Measurements from ENCODE around the gene THADA.

THADA gene

DNA sequence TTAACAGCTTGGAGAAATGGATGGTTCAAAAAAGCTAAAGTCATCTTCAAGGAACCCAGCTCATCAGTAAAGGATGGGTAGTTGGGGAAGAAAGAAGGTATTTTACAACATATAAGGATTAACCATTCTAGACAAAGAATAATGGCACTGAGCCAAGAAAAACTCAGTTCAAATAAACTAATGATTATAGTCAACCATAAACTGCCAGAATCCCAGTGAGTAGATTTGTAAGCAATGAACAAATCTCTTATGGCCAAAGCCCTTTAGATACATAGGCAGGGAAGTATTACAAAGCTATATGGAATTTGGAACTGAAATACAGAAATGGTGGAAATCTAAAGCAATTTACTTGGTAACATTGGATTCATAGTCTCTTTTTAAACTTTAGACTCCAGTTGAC lies 277.0 kb downstream of the THADA start:
- Histone ChIP-seq H3K79me2 (ENCODE audit: low read length) (no peaks in the 10 kb centered on the region), H3K9me3 (ENCODE audit: insufficient read depth, low read length) (no peaks in the 10 kb centered on the region), H2AFZ (ENCODE audit: low read depth, low read length) (no peak overlapping the region), H3K4me1 (ENCODE audit: low read length) (no peaks in the 10 kb centered on the region), H3K27ac (ENCODE audit: low read length) (no peak overlapping the region), H3K4me3 (ENCODE audit: low read length) (no peak overlapping the region), H3K9ac (ENCODE audit: low read length) (no peak overlapping the region), H4K20me1 (ENCODE audit: insufficient read depth, low read length) (no peaks in the 10 kb centered on the region), H3K27me3 (ENCODE audit: low read depth, low read length) (no peaks in the 10 kb centered on the region), H3K36me3 (replicated peaks; ENCODE audit: low read depth, low read length) (peaks cover 7% of the 10 kb centered on the region), H3K4me2 (ENCODE audit: low read length) (no peak overlapping the region)
- no peak for TF ChIP-seq EZH2phosphoT487 (IDR thresholded peaks at IDR 0.05; ENCODE audit: low read depth)
- TF ChIP-seq, protein P1, sequence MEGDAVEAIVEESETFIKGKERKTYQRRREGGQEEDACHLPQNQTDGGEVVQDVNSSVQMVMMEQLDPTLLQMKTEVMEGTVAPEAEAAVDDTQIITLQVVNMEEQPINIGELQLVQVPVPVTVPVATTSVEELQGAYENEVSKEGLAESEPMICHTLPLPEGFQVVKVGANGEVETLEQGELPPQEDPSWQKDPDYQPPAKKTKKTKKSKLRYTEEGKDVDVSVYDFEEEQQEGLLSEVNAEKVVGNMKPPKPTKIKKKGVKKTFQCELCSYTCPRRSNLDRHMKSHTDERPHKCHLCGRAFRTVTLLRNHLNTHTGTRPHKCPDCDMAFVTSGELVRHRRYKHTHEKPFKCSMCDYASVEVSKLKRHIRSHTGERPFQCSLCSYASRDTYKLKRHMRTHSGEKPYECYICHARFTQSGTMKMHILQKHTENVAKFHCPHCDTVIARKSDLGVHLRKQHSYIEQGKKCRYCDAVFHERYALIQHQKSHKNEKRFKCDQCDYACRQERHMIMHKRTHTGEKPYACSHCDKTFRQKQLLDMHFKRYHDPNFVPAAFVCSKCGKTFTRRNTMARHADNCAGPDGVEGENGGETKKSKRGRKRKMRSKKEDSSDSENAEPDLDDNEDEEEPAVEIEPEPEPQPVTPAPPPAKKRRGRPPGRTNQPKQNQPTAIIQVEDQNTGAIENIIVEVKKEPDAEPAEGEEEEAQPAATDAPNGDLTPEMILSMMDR (IDR thresholded peaks at IDR 0.05; ENCODE audit: low read depth, low read length) = no peak

DNA sequence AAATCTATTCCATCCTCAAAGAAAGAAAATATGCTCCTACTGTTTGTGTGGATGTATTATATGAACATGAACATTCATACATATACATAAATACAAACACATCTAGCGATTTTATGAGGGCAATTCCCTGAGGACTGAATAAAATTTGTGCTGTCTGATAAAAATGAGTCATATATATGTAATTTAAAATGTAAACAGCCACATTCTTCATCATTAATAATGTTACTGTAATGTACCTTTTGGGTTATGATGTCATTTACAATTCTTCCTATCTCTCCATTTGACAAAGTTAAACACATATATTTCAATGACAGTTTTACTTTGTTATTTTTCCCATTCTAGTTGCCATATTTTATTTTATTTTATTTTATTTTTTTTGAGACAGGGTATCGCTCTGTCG lies 278.2 kb downstream of the THADA start:
- Histone ChIP-seq H3K4me3 (ENCODE audit: low read length) (no peak overlapping the region), H3K36me3 (replicated peaks; ENCODE audit: low read depth, low read length) (peaks cover 7% of the 10 kb centered on the region), H4K20me1 (ENCODE audit: insufficient read depth, low read length) (no peaks in the 10 kb centered on the region), H3K4me1 (ENCODE audit: low read length) (no peaks in the 10 kb centered on the region), H3K27me3 (ENCODE audit: low read depth, low read length) (no peaks in the 10 kb centered on the region), H3K9ac (ENCODE audit: low read length) (no peak overlapping the region), H2AFZ (ENCODE audit: low read depth, low read length) (no peak overlapping the region), H3K27ac (ENCODE audit: low read length) (no peak overlapping the region), H3K79me2 (ENCODE audit: low read length) (no peaks in the 10 kb centered on the region), H3K9me3 (ENCODE audit: insufficient read depth, low read length) (no peaks in the 10 kb centered on the region), H3K4me2 (ENCODE audit: low read length) (no peak overlapping the region)
- TF ChIP-seq EZH2phosphoT487 (IDR thresholded peaks at IDR 0.05; ENCODE audit: low read depth) = no peak
- TF ChIP-seq, protein P1 (IDR thresholded peaks at IDR 0.05; ENCODE audit: low read depth, low read length) = no peak

DNA sequence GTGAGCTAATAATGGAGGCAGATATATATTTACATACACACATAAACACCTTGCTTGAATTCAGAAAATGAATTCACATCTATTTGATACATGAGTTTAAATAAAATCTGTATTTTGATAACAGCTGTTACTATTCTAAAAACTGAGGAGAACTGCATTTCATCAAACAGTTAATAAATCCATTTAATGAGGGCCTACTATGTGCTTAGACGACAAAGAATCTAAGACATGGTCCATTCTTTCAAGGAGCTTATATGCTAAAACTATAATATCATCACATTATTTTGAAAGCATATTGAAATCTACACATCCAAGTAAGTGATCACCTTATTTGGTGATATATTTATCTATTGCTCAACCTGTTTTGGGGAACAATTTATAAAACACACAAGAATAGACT lies 278.6 kb downstream of the THADA start:
- Histone ChIP-seq H3K27ac (ENCODE audit: low read length) (no peak overlapping the region), H2AFZ (ENCODE audit: low read depth, low read length) (no peak overlapping the region), H3K4me1 (ENCODE audit: low read length) (no peaks in the 10 kb centered on the region), H3K4me3 (ENCODE audit: low read length) (no peak overlapping the region), H3K9ac (ENCODE audit: low read length) (no peak overlapping the region), H3K27me3 (ENCODE audit: low read depth, low read length) (no peaks in the 10 kb centered on the region), H3K79me2 (ENCODE audit: low read length) (no peaks in the 10 kb centered on the region), H3K9me3 (ENCODE audit: insufficient read depth, low read length) (no peaks in the 10 kb centered on the region), H3K4me2 (ENCODE audit: low read length) (no peak overlapping the region), H3K36me3 (replicated peaks; ENCODE audit: low read depth, low read length) (peaks cover 7% of the 10 kb centered on the region), H4K20me1 (ENCODE audit: insufficient read depth, low read length) (no peaks in the 10 kb centered on the region)
- TF ChIP-seq, protein P1 (IDR thresholded peaks at IDR 0.05; ENCODE audit: low read depth, low read length) = no peak
- no peak for TF ChIP-seq EZH2phosphoT487 (IDR thresholded peaks at IDR 0.05; ENCODE audit: low read depth)

DNA sequence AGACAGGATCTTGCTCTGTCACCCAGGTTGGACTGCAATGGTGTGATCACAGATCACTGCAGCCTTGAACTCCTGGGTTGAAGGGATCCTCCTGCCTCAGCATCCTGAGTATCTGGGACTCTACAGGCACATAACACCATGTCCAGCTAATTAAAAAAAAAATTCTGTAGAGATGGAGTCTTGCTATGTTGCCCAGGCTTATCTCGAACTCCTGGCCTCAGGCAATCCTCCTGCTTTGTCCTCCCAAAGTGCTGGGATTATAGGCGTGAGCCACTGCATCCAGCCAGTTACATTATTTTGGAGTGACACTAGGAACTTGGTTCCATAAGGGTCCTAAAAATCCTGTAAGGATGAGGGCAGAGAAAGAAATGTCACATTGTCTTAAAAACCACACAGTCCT lies 280.4 kb downstream of the THADA start:
- H3K4me3 ChIP-seq (ENCODE audit: low read length) = no peak overlapping the region
- no peak overlapping the region for H3K9ac ChIP-seq (ENCODE audit: low read length)
- TF ChIP-seq, protein P1 (IDR thresholded peaks at IDR 0.05; ENCODE audit: low read depth, low read length) = no peak
- no peak for TF ChIP-seq EZH2phosphoT487 (IDR thresholded peaks at IDR 0.05; ENCODE audit: low read depth)
- H3K4me2 ChIP-seq (ENCODE audit: low read length) = no peak overlapping the region
- H3K27ac ChIP-seq (ENCODE audit: low read length) = no peak overlapping the region
- no peaks in the 10 kb centered on the region for H4K20me1 ChIP-seq (ENCODE audit: insufficient read depth, low read length)
- H2AFZ ChIP-seq (ENCODE audit: low read depth, low read length) = no peak overlapping the region
- peaks cover 12% of the 10 kb centered on the region for H3K36me3 ChIP-seq (replicated peaks; ENCODE audit: low read depth, low read length)
- no peaks in the 10 kb centered on the region for H3K79me2 ChIP-seq (ENCODE audit: low read length)
- no peaks in the 10 kb centered on the region for H3K4me1 ChIP-seq (ENCODE audit: low read length)
- H3K9me3 ChIP-seq (ENCODE audit: insufficient read depth, low read length) = no peaks in the 10 kb centered on the region
- H3K27me3 ChIP-seq (ENCODE audit: low read depth, low read length) = no peaks in the 10 kb centered on the region
